ENCODE data around the gene ALKBH8. TPM values are rescaled to one million over a fixed set of nuclear protein-coding genes. Genes with fewer than 3 reads are reported as not detected.

Gene ALKBH8
- total and polyA plus RNA-seq, 4 donors: 2.5 to 4.7 (median 3.0) TPM

DNA sequence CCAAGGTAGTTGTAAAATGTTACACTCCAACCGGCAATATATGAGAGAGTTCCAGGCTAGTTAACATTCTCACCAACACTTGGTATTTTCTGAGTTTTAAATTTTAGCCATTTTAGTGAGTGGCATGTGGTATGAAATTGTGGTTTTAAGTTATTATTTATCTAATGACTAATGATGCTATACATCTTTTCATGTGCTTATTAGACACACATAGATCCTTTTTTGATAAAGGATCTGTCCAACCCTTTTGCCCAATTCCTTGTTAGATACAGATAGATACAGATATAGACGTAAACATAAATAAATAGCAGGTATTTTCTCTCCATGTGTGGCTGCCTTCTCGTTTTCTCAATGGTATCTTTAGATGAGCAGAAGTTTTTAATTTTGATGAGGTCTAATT lies 39.3 kb downstream of the ALKBH8 start:
- Histone ChIP-seq H3K4me1 (ENCODE audit: control insufficient read depth in 4 of 4, insufficient read depth in 4 of 4, low read length in 3 of 4) (no peaks in the 10 kb centered on the region), H3K9me3 (ENCODE audit: control insufficient read depth in 4 of 4, low read length in 3 of 4) (no peaks in the 10 kb centered on the region), H3K9ac (ENCODE audit: low read depth in 1 of 2, low read length in 2 of 2) (no peak overlapping the region), H3K4me3 (ENCODE audit: low read depth in 1 of 3, low read length in 3 of 3) (no peak overlapping the region), H3K27me3 (ENCODE audit: control insufficient read depth in 4 of 4, insufficient read depth in 4 of 4, low read length in 3 of 4) (no peaks in the 10 kb centered on the region), H3K36me3 (ENCODE audit: control insufficient read depth in 4 of 4, insufficient read depth in 3 of 4, low read depth in 1 of 4, low read length in 3 of 4) (peaks cover 0 to 4% (median 0%) of the 10 kb centered on the region in 4 donors), H3K27ac (ENCODE audit: low read depth in 1 of 2, low read length in 2 of 2) (no peak overlapping the region)
- DNase-seq (ENCODE audit: low spot score): no peak
- TF ChIP-seq, protein P1, sequence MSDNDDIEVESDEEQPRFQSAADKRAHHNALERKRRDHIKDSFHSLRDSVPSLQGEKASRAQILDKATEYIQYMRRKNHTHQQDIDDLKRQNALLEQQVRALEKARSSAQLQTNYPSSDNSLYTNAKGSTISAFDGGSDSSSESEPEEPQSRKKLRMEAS (IDR thresholded peaks at IDR 0.05): no peak
- no peak for TF ChIP-seq YY1 (IDR thresholded peaks at IDR 0.05)
- no peak for TF ChIP-seq RAD21 (IDR thresholded peaks at IDR 0.05)
- TF ChIP-seq, protein P2, sequence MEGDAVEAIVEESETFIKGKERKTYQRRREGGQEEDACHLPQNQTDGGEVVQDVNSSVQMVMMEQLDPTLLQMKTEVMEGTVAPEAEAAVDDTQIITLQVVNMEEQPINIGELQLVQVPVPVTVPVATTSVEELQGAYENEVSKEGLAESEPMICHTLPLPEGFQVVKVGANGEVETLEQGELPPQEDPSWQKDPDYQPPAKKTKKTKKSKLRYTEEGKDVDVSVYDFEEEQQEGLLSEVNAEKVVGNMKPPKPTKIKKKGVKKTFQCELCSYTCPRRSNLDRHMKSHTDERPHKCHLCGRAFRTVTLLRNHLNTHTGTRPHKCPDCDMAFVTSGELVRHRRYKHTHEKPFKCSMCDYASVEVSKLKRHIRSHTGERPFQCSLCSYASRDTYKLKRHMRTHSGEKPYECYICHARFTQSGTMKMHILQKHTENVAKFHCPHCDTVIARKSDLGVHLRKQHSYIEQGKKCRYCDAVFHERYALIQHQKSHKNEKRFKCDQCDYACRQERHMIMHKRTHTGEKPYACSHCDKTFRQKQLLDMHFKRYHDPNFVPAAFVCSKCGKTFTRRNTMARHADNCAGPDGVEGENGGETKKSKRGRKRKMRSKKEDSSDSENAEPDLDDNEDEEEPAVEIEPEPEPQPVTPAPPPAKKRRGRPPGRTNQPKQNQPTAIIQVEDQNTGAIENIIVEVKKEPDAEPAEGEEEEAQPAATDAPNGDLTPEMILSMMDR (IDR thresholded peaks at IDR 0.05; ENCODE audit: low read depth, low read length, missing input control): no peak
- no peak for TF ChIP-seq SP1 (IDR thresholded peaks at IDR 0.05)
- TF ChIP-seq, protein P3, sequence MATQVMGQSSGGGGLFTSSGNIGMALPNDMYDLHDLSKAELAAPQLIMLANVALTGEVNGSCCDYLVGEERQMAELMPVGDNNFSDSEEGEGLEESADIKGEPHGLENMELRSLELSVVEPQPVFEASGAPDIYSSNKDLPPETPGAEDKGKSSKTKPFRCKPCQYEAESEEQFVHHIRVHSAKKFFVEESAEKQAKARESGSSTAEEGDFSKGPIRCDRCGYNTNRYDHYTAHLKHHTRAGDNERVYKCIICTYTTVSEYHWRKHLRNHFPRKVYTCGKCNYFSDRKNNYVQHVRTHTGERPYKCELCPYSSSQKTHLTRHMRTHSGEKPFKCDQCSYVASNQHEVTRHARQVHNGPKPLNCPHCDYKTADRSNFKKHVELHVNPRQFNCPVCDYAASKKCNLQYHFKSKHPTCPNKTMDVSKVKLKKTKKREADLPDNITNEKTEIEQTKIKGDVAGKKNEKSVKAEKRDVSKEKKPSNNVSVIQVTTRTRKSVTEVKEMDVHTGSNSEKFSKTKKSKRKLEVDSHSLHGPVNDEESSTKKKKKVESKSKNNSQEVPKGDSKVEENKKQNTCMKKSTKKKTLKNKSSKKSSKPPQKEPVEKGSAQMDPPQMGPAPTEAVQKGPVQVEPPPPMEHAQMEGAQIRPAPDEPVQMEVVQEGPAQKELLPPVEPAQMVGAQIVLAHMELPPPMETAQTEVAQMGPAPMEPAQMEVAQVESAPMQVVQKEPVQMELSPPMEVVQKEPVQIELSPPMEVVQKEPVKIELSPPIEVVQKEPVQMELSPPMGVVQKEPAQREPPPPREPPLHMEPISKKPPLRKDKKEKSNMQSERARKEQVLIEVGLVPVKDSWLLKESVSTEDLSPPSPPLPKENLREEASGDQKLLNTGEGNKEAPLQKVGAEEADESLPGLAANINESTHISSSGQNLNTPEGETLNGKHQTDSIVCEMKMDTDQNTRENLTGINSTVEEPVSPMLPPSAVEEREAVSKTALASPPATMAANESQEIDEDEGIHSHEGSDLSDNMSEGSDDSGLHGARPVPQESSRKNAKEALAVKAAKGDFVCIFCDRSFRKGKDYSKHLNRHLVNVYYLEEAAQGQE (IDR thresholded peaks at IDR 0.05): no peak
- TF ChIP-seq RXRA (IDR thresholded peaks at IDR 0.05): no peak
- no peak for TF ChIP-seq HNF4A (conservative IDR thresholded peaks at IDR 0.05)
- no peak for TF ChIP-seq FOXA2 (IDR thresholded peaks at IDR 0.05)
- TF ChIP-seq GABPA (IDR thresholded peaks at IDR 0.05 in 1 of 2, conservative IDR thresholded peaks at IDR 0.05 in 1 of 2): no peak
- 95% methylated on average over 3 of the region's 3 CpGs for WGBS

DNA sequence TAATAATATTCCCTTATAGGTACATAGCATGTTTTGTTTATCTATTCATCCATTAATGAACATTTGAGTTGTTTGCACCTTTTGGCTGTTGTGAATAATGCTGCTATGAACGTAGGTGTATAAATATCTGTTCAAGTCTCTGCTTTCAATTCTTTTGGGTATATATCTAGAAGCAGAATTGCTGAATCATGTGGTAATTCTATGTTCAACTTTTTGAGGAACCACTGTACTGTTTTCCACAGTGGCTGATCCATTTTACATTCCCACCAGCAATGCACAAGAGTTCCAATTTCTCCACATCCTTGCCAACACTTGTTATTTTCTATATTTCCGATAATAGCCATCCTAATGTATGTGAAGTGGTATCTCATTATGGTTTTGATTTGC lies 56.7 kb downstream of the ALKBH8 start:
- no peak overlapping the region for H3K9ac ChIP-seq (ENCODE audit: low read depth in 1 of 2, low read length in 2 of 2)
- TF ChIP-seq HNF4A (conservative IDR thresholded peaks at IDR 0.05) (no peak), NR2F2 (IDR thresholded peaks at IDR 0.05) (no peak), RAD21 (IDR thresholded peaks at IDR 0.05) (no peak), FOXA2 (IDR thresholded peaks at IDR 0.05) (no peak), TAF1 (conservative IDR thresholded peaks at IDR 0.05) (no peak), RXRA (IDR thresholded peaks at IDR 0.05) (no peak), JUND (IDR thresholded peaks at IDR 0.05) (no peak), FOXA1 (IDR thresholded peaks at IDR 0.05) (no peak), YY1 (IDR thresholded peaks at IDR 0.05) (no peak), SP1 (IDR thresholded peaks at IDR 0.05) (no peak), EGR1 (IDR thresholded peaks at IDR 0.05; ENCODE audit: low read depth in 2 of 2) (no peak), HNF4G (IDR thresholded peaks at IDR 0.05) (no peak)
- TF ChIP-seq, protein P4, sequence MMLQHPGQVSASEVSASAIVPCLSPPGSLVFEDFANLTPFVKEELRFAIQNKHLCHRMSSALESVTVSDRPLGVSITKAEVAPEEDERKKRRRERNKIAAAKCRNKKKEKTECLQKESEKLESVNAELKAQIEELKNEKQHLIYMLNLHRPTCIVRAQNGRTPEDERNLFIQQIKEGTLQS (IDR thresholded peaks at IDR 0.05): no peak
- TF ChIP-seq, protein P2 (IDR thresholded peaks at IDR 0.05; ENCODE audit: low read depth, low read length, missing input control): no peak
- TF ChIP-seq, protein P3 (IDR thresholded peaks at IDR 0.05): no peak
- TF ChIP-seq, protein P5, sequence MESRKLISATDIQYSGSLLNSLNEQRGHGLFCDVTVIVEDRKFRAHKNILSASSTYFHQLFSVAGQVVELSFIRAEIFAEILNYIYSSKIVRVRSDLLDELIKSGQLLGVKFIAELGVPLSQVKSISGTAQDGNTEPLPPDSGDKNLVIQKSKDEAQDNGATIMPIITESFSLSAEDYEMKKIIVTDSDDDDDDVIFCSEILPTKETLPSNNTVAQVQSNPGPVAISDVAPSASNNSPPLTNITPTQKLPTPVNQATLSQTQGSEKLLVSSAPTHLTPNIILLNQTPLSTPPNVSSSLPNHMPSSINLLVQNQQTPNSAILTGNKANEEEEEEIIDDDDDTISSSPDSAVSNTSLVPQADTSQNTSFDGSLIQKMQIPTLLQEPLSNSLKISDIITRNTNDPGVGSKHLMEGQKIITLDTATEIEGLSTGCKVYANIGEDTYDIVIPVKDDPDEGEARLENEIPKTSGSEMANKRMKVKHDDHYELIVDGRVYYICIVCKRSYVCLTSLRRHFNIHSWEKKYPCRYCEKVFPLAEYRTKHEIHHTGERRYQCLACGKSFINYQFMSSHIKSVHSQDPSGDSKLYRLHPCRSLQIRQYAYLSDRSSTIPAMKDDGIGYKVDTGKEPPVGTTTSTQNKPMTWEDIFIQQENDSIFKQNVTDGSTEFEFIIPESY (IDR thresholded peaks at IDR 0.05): no peak
- TF ChIP-seq, protein P1 (IDR thresholded peaks at IDR 0.05): no peak
- H3K27ac ChIP-seq (ENCODE audit: low read depth in 1 of 2, low read length in 2 of 2): no peak overlapping the region
- H3K27me3 ChIP-seq (ENCODE audit: control insufficient read depth in 4 of 4, insufficient read depth in 4 of 4, low read length in 3 of 4): no peaks in the 10 kb centered on the region
- DNase-seq (ENCODE audit: low spot score): no peak
- 96% methylated on average over 2 of the region's 2 CpGs for WGBS
- no peaks in the 10 kb centered on the region for H3K4me1 ChIP-seq (ENCODE audit: control insufficient read depth in 4 of 4, insufficient read depth in 4 of 4, low read length in 3 of 4)
- no peak overlapping the region for H3K4me3 ChIP-seq (ENCODE audit: low read depth in 1 of 3, low read length in 3 of 3)
- H3K9me3 ChIP-seq (ENCODE audit: control insufficient read depth in 4 of 4, low read length in 3 of 4): no peaks in the 10 kb centered on the region
- H3K36me3 ChIP-seq (ENCODE audit: control insufficient read depth in 4 of 4, insufficient read depth in 3 of 4, low read depth in 1 of 4, low read length in 3 of 4): peaks cover 0 to 9% (median 7%) of the 10 kb centered on the region in 4 donors
